Activated CD8-positive, alpha-beta T cell treated with anti-CD3 and anti-CD28 coated beads for 36 hours (primary cell): ENCODE results near the gene RHBDD1. TPM values are rescaled to one million over a fixed set of nuclear protein-coding genes. Genes with fewer than 3 reads are reported as not detected.

Experiments
- ATAC-seq: fragments of 200-7000 bp; cut with Tn5 transposase; one replicate; pipeline ENCODE4 v1.10.0; 2021; ENCODE audit warnings: mild to moderate bottlenecking, moderate library complexity
- CTCF ChIA-PET: fragments of 350-600 bp; sonication (Branson Sonifier 250); formaldehyde crosslinking; loops from one replicate; lab custom pipeline; 2021; ENCODE audit warnings: antibody characterized with exemption; lab: Charles Lee
- POLR2A ChIA-PET: fragments of 350-600 bp; sonication (Branson Sonifier 250); formaldehyde crosslinking; loops from one replicate; lab custom pipeline; 2021; ENCODE audit warnings: antibody characterized with exemption; lab: Charles Lee
- DNase-seq: peaks from one replicate; pipeline ENCODE4 v3.0.0-alpha.2; 2020
- H3K27ac Mint-ChIP-seq: one replicate; pipeline ENCODE4 v1.8.0; 2021; ENCODE audit warnings: mild to moderate bottlenecking, mixed read lengths
- H3K27me3 Mint-ChIP-seq: one replicate; pipeline ENCODE4 v1.8.0; 2021; ENCODE audit warnings: mixed read lengths
- H3K36me3 Mint-ChIP-seq: one replicate; pipeline ENCODE4 v1.8.0; 2021; ENCODE audit warnings: low read depth, mixed read lengths
- H3K4me1 Mint-ChIP-seq: one replicate; pipeline ENCODE4 v1.8.0; 2021; ENCODE audit warnings: low read depth, mixed read lengths
- H3K4me3 Mint-ChIP-seq: one replicate; pipeline ENCODE4 v1.8.0; 2021; ENCODE audit warnings: mild to moderate bottlenecking, moderate library complexity, mixed read lengths
- H3K9me3 Mint-ChIP-seq: one replicate; pipeline ENCODE4 v1.8.0; 2021; ENCODE audit warnings: mixed read lengths
- intact Hi-C: fragments of 100-400 bp; cut with micrococcal nuclease; formaldehyde crosslinking; loops from one replicate; pipeline ENCODE4 v1.10.0; 2022
- total RNA-seq, 2 experiments: library from RNA; stranded (reverse); gene quantifications; one replicate each; pipeline ENCODE4 v1.2.3, GENCODE V29; 2021
- TF ChIP-seq, protein P1 (sequence below): fragments of 200-600 bp; IDR thresholded peaks from one replicate; pipeline ENCODE4 v1.8.0; 2022; ENCODE audit warnings: antibody characterized with exemption, mild to moderate bottlenecking

RHBDD1 gene
- total RNA-seq, 2 experiments from 2014 or later, result 34.3 to 35.9 TPM

DNA sequence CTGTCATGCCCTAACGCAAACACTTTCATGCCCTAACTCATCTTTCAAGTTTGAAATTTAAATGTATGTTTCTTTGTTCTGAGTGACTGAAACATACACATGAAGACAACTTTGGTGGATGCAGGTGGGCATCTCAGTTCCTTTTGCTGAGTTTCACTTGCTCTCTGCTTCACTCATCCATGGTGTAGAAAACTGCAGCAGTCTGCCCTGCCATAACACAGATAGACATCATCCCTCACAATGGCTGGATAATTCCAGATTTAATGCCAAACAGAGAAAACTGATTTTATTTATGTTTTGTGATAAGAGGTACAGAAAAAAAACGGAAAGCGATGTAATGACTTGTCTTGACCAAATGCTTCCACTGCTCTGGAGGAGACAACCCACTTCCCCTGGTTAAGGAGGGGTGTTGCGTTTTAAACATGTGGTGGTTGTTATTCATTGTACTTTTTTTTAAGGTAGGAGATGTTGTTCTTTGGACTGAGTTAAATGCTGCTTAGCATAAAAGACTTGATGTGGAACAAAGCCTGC, 70.4 kb downstream of the RHBDD1 start:
- intact Hi-C loops, result no loop called here
- no peak for ATAC-seq
- POLR2A ChIA-PET, result no interaction called here
- Mint-ChIP-seq H3K27ac (no peak overlapping the region), H3K36me3 (peaks cover 47% of the 10 kb centered on the region), H3K4me1 (peaks cover 53% of the 10 kb centered on the region), H3K4me3 (no peak overlapping the region), H3K9me3 (no peaks in the 10 kb centered on the region), H3K27me3 (no peaks in the 10 kb centered on the region)
- CTCF ChIA-PET, result no interaction called here
- TF ChIP-seq, protein P1, sequence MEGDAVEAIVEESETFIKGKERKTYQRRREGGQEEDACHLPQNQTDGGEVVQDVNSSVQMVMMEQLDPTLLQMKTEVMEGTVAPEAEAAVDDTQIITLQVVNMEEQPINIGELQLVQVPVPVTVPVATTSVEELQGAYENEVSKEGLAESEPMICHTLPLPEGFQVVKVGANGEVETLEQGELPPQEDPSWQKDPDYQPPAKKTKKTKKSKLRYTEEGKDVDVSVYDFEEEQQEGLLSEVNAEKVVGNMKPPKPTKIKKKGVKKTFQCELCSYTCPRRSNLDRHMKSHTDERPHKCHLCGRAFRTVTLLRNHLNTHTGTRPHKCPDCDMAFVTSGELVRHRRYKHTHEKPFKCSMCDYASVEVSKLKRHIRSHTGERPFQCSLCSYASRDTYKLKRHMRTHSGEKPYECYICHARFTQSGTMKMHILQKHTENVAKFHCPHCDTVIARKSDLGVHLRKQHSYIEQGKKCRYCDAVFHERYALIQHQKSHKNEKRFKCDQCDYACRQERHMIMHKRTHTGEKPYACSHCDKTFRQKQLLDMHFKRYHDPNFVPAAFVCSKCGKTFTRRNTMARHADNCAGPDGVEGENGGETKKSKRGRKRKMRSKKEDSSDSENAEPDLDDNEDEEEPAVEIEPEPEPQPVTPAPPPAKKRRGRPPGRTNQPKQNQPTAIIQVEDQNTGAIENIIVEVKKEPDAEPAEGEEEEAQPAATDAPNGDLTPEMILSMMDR, result no peak
- DNase-seq, result peak; percentile 16

DNA sequence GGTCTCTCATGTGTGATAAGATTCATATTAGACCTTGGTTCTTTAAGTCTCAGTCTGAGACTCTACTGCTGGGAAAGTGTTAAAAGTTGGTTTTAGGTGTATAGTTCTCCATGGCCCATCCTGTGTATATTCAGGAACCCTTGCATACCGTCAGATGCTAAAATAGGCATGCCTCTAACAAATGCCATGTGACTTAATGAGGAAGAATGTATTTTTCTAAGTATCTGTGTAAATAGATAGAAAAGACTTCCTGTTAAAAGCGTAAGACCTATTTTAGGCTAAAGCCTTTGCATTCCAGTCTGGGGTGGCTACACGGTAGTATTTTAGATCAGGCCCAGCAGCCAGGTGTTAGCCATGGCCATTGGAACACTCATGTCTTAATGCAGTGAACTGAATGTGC, 73.3 kb downstream of the RHBDD1 start:
- DNase-seq (no peak), ATAC-seq (no peak)
- Mint-ChIP-seq H3K4me1 (peaks cover 33% of the 10 kb centered on the region), H3K27ac (no peak overlapping the region), H3K4me3 (no peak overlapping the region), H3K27me3 (no peaks in the 10 kb centered on the region), H3K9me3 (peaks cover 3% of the 10 kb centered on the region), H3K36me3 (peaks cover 52% of the 10 kb centered on the region)
- ChIA-PET CTCF (no interaction called here), POLR2A (no interaction called here)
- intact Hi-C loops, result no loop called here
- TF ChIP-seq, protein P1, result no peak

DNA sequence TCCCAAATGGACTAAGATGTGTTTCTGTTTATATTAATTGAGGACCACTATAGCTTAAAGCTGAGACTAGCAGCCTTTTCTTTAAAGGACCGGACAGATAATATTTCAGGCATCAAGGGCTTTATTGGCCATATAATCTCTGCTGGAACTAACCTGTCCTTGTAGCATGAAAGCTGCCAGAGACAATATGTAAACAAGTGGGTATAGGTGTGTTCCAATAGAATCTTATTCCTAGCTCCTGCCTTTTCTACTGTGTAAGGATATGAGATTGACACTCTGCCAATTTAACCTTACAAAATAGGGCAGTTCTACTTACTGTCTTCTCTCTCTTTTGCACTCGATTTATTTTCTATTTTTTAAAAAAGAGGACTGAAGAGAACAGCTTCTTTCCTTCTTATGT, 74.0 kb downstream of the RHBDD1 start:
- intact Hi-C loops, result no loop called here
- ChIA-PET CTCF (no interaction called here), POLR2A (interaction anchor here (0.6 kb wide), 1 partner anchor 22 kb away, joined by 3 read pairs; no protein-coding TSS in a partner anchor)
- ATAC-seq (no peak), DNase-seq (no peak)
- TF ChIP-seq, protein P1, result no peak
- Mint-ChIP-seq H3K27ac (no peak overlapping the region), H3K4me1 (peaks cover 26% of the 10 kb centered on the region), H3K4me3 (no peak overlapping the region), H3K27me3 (no peaks in the 10 kb centered on the region), H3K9me3 (peaks cover 3% of the 10 kb centered on the region), H3K36me3 (peaks cover 48% of the 10 kb centered on the region)

DNA sequence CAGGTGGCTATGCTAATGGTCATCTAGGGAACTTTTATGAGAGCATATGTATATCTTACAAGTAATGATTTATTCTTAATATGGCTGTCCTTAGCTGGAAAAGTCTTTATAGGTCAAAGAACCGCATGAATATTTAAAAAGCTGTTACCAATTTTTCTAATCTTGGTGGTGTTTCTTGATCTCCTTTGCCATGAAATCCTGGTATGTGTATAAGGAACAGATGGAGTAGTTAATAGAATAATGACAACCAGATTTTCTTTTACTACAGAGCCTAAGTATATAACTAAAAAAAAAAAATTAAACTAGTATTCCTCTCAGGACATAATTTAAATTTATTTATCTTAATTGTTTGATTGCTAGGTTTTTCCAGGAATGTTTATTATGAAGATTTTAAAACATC, 74.5 kb downstream of the RHBDD1 start:
- no peaks in the 10 kb centered on the region for H3K27me3 Mint-ChIP-seq
- H3K36me3 Mint-ChIP-seq, result peaks cover 42% of the 10 kb centered on the region
- no peak overlapping the region for H3K27ac Mint-ChIP-seq
- ChIA-PET POLR2A (no interaction called here), CTCF (no interaction called here)
- TF ChIP-seq, protein P1, result no peak
- no peak for ATAC-seq
- H3K9me3 Mint-ChIP-seq, result peaks cover 3% of the 10 kb centered on the region
- no peak for DNase-seq
- intact Hi-C loops, result no loop called here
- no peak overlapping the region for H3K4me3 Mint-ChIP-seq
- H3K4me1 Mint-ChIP-seq, result peaks cover 20% of the 10 kb centered on the region

DNA sequence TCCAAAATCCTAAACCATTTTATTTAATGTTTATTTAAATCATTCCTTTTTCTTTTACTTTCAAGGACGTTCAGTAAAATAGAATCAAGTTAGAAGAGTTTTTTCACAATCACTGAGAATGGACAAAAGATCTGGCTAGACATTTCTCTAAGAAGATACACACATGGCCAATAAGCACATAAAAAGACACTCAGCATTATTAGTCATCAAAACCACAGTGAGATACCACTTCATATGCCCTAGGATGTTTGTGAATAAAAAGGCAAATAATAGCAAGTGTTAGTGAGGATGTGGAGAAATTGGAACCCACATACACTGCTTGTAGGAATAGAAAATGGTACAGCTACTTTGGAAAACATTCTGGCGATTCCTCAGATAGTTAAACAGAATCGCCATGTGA, 76.1 kb downstream of the RHBDD1 start:
- ChIA-PET POLR2A (no interaction called here), CTCF (no interaction called here)
- peaks cover 14% of the 10 kb centered on the region for H3K4me1 Mint-ChIP-seq
- H3K36me3 Mint-ChIP-seq, result peaks cover 34% of the 10 kb centered on the region
- no peak for DNase-seq
- TF ChIP-seq, protein P1, result no peak
- no peak for ATAC-seq
- H3K27ac Mint-ChIP-seq, result no peak overlapping the region
- H3K27me3 Mint-ChIP-seq, result no peaks in the 10 kb centered on the region
- no peak overlapping the region for H3K4me3 Mint-ChIP-seq
- peaks cover 3% of the 10 kb centered on the region for H3K9me3 Mint-ChIP-seq
- intact Hi-C loops, result no loop called here
